ENCODE results near the gene ARHGAP32. TPM values are rescaled to one million over a fixed set of nuclear protein-coding genes. Genes with fewer than 3 reads are reported as not detected.

The ARHGAP32 gene
- total RNA-seq, 3 donors from 2014 or later = 19.8 to 56.6 (median 37.4) TPM

GRCh38 chr11:128934351-128934750 is 257.8 kb downstream of the ARHGAP32 start:
- TF ChIP-seq POLR2AphosphoS5 (IDR thresholded peaks at IDR 0.05) (no peak), POLR2A (IDR thresholded peaks at IDR 0.05) (no peak), CTCF (IDR thresholded peaks at IDR 0.05) (no peak)
- Histone ChIP-seq H3K4me3 (no peak overlapping the region), H3K9me3 (no peaks in the 10 kb centered on the region), H3K27ac (no peak overlapping the region), H3K27me3 (peaks cover 0 to 15% of the 10 kb centered on the region in 2 donors), H3K36me3 (no peaks in the 10 kb centered on the region), H3K4me1 (no peaks in the 10 kb centered on the region)
- intact Hi-C loops (cut with DNase I; ENCODE audit: low total_unique reads) = no loop called here
- DNase-seq (ENCODE audit: low spot score in 2 of 2) = no peak

GRCh38 chr11:128933481-128934178 is 258.5 kb downstream of the ARHGAP32 start:
- intact Hi-C loops (cut with DNase I; ENCODE audit: low total_unique reads) = no loop called here
- no peak for TF ChIP-seq POLR2AphosphoS5 (IDR thresholded peaks at IDR 0.05)
- no peak for TF ChIP-seq CTCF (IDR thresholded peaks at IDR 0.05)
- TF ChIP-seq POLR2A (IDR thresholded peaks at IDR 0.05) = no peak
- Histone ChIP-seq H3K4me3 (no peak overlapping the region), H3K27me3 (peaks cover 0 to 11% of the 10 kb centered on the region in 2 donors), H3K9me3 (no peaks in the 10 kb centered on the region), H3K4me1 (no peaks in the 10 kb centered on the region), H3K36me3 (no peaks in the 10 kb centered on the region), H3K27ac (no peak overlapping the region)
- no peak for DNase-seq (ENCODE audit: low spot score in 2 of 2)

GRCh38 chr11:128931668-128932067 is 260.5 kb downstream of the ARHGAP32 start:
- no peak for DNase-seq (ENCODE audit: low spot score in 2 of 2)
- no peaks in the 10 kb centered on the region for H3K4me1 ChIP-seq
- H3K4me3 ChIP-seq = no peak overlapping the region
- peaks cover 0 to 11% of the 10 kb centered on the region in 2 donors for H3K27me3 ChIP-seq
- TF ChIP-seq POLR2AphosphoS5 (IDR thresholded peaks at IDR 0.05) = no peak
- TF ChIP-seq POLR2A (IDR thresholded peaks at IDR 0.05) = no peak
- TF ChIP-seq CTCF (IDR thresholded peaks at IDR 0.05) = no peak
- intact Hi-C loops (cut with DNase I; ENCODE audit: low total_unique reads) = no loop called here
- H3K36me3 ChIP-seq = no peaks in the 10 kb centered on the region
- no peak overlapping the region for H3K27ac ChIP-seq
- no peaks in the 10 kb centered on the region for H3K9me3 ChIP-seq

GRCh38 chr11:128931066-128931465 is 261.1 kb downstream of the ARHGAP32 start:
- no peak for DNase-seq (ENCODE audit: low spot score in 2 of 2)
- Histone ChIP-seq H3K4me3 (no peak overlapping the region), H3K9me3 (no peaks in the 10 kb centered on the region), H3K36me3 (no peaks in the 10 kb centered on the region), H3K27me3 (peaks cover 0 to 15% of the 10 kb centered on the region in 2 donors), H3K4me1 (no peaks in the 10 kb centered on the region), H3K27ac (no peak overlapping the region)
- TF ChIP-seq POLR2AphosphoS5 (IDR thresholded peaks at IDR 0.05) = no peak
- TF ChIP-seq POLR2A (IDR thresholded peaks at IDR 0.05) = no peak
- no peak for TF ChIP-seq CTCF (IDR thresholded peaks at IDR 0.05)
- intact Hi-C loops (cut with DNase I; ENCODE audit: low total_unique reads) = no loop called here

- no peaks in the 10 kb centered on the region for H3K36me3 ChIP-seq
- no peaks in the 10 kb centered on the region for H3K4me1 ChIP-seq
- no peak overlapping the region for H3K27ac ChIP-seq
- DNase-seq (ENCODE audit: low spot score in 2 of 2) = no peak
- no peak for TF ChIP-seq POLR2A (IDR thresholded peaks at IDR 0.05)
- no peak for TF ChIP-seq POLR2AphosphoS5 (IDR thresholded peaks at IDR 0.05)
- TF ChIP-seq CTCF (IDR thresholded peaks at IDR 0.05) = no peak
- intact Hi-C loops (cut with DNase I; ENCODE audit: low total_unique reads) = no loop called here
- no peak overlapping the region for H3K4me3 ChIP-seq
- peaks cover 0 to 15% of the 10 kb centered on the region in 2 donors for H3K27me3 ChIP-seq
- H3K9me3 ChIP-seq = no peaks in the 10 kb centered on the region
Measured at GRCh38 chr11:128929991-128930390, 262.1 kb downstream of the ARHGAP32 start.

Data from breast epithelium (tissue), 4 donors.